Measurements from ENCODE around the gene TIMM10B. TPM values are rescaled to one million over a fixed set of nuclear protein-coding genes. Genes with fewer than 3 reads are reported as not detected.

Gene TIMM10B
- total and polyA plus RNA-seq, 2 of the 13 experiments (the other 11 are each of a cell fraction or from before 2014, with no cell fraction given), result 34.9 to 39.5 TPM

DNA sequence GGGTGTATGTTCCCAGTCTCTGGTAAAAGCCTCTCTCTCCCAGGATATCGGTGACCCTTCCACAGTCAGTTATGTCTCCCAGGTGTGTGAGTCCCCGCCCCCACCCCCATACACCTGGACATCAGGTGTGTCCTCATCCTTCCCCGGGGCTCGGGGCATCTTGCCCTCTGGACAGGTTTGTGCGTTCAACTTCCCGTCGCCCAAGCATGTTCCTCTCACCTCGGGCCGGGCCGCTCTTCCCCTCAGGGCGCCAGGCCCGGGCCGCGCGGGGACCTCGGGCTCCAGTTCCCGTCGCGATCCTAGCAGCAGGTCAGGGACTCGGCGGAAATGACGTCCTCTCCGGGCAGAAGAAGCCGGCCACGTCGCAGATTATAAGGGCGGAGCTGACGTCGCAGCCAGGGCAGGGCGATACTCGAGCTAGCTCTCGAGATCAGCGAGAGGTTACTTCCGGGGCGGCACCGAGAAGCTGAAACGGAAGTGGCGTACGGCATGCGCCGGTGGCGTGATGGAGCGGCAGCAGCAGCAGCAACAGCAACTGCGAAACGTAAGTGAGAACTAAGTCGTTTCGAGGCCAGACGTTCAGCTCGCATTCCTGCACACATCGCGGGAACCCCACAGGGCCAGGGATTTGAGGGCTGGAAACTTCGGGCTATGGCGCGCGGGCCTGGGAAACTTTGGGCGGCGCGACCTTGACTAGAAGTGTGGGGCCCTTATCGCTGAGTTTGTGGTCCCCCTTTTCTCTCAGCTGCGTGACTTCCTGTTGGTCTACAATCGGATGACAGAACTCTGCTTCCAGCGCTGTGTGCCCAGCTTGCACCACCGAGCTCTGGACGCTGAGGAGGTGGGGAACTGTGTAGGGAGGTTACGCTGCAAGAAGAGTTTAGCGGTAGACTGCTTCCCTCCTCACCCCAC, at the start of gene TIMM10B, which contains the start of gene ARFIP2 (continued):
- TF ChIP-seq NR2F2 (IDR thresholded peaks at IDR 0.05; ENCODE audit: borderline replicate concordance, low read depth) (no peak), SNAPC2 (CRISPR knock-in tag; IDR thresholded peaks at IDR 0.05) (no peak; the same call in 1 of the 2 replicates), TOE1 (CRISPR knock-in tag; IDR thresholded peaks at IDR 0.05) (no peak; the same call in 1 of the 2 replicates), ZNF547 (CRISPR knock-in tag; IDR thresholded peaks at IDR 0.05) (peak; percentile 61; the same call in 1 of the 2 replicates), HNRNPLL (IDR thresholded peaks at IDR 0.05; ENCODE audit: low read depth, low read length, poor library complexity, severe bottlenecking) (peak; percentile 99), SYNCRIP (IDR thresholded peaks at IDR 0.05; ENCODE audit: insufficient read depth, low read depth, low read length) (no peak), SPEN (CRISPR knock-in tag; IDR thresholded peaks at IDR 0.05; ENCODE audit: low read depth) (peak; percentile 91), ZNF326 (CRISPR knock-in tag; IDR thresholded peaks at IDR 0.05; ENCODE audit: borderline replicate concordance) (no peak)
- TF ChIP-seq, protein P1, sequence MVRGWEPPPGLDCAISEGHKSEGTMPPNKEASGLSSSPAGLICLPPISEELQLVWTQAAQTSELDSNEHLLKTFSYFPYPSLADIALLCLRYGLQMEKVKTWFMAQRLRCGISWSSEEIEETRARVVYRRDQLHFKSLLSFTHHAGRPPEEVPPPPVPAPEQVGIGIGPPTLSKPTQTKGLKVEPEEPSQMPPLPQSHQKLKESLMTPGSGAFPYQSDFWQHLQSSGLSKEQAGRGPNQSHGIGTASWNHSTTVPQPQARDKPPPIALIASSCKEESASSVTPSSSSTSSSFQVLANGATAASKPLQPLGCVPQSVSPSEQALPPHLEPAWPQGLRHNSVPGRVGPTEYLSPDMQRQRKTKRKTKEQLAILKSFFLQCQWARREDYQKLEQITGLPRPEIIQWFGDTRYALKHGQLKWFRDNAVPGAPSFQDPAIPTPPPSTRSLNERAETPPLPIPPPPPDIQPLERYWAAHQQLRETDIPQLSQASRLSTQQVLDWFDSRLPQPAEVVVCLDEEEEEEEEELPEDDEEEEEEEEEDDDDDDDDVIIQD (CRISPR knock-in tag; IDR thresholded peaks at IDR 0.05; ENCODE audit: low read depth), result no peak; the same call in 1 of the 2 replicates
- TF ChIP-seq, protein P2, sequence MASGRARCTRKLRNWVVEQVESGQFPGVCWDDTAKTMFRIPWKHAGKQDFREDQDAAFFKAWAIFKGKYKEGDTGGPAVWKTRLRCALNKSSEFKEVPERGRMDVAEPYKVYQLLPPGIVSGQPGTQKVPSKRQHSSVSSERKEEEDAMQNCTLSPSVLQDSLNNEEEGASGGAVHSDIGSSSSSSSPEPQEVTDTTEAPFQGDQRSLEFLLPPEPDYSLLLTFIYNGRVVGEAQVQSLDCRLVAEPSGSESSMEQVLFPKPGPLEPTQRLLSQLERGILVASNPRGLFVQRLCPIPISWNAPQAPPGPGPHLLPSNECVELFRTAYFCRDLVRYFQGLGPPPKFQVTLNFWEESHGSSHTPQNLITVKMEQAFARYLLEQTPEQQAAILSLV (CRISPR knock-in tag; IDR thresholded peaks at IDR 0.05; ENCODE audit: borderline replicate concordance), result peak; percentile 79; the same call in 1 of the 2 replicates
- TF ChIP-seq, protein P3, sequence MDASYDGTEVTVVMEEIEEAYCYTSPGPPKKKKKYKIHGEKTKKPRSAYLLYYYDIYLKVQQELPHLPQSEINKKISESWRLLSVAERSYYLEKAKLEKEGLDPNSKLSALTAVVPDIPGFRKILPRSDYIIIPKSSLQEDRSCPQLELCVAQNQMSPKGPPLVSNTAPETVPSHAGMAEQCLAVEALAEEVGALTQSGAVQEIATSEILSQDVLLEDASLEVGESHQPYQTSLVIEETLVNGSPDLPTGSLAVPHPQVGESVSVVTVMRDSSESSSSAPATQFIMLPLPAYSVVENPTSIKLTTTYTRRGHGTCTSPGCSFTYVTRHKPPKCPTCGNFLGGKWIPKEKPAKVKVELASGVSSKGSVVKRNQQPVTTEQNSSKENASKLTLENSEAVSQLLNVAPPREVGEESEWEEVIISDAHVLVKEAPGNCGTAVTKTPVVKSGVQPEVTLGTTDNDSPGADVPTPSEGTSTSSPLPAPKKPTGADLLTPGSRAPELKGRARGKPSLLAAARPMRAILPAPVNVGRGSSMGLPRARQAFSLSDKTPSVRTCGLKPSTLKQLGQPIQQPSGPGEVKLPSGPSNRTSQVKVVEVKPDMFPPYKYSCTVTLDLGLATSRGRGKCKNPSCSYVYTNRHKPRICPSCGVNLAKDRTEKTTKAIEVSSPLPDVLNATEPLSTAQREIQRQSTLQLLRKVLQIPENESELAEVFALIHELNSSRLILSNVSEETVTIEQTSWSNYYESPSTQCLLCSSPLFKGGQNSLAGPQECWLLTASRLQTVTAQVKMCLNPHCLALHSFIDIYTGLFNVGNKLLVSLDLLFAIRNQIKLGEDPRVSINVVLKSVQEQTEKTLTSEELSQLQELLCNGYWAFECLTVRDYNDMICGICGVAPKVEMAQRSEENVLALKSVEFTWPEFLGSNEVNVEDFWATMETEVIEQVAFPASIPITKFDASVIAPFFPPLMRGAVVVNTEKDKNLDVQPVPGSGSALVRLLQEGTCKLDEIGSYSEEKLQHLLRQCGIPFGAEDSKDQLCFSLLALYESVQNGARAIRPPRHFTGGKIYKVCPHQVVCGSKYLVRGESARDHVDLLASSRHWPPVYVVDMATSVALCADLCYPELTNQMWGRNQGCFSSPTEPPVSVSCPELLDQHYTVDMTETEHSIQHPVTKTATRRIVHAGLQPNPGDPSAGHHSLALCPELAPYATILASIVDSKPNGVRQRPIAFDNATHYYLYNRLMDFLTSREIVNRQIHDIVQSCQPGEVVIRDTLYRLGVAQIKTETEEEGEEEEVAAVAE (CRISPR knock-in tag; IDR thresholded peaks at IDR 0.05; ENCODE audit: borderline replicate concordance), result no peak; the same call in 1 of the 2 replicates
- TF ChIP-seq, protein P4, sequence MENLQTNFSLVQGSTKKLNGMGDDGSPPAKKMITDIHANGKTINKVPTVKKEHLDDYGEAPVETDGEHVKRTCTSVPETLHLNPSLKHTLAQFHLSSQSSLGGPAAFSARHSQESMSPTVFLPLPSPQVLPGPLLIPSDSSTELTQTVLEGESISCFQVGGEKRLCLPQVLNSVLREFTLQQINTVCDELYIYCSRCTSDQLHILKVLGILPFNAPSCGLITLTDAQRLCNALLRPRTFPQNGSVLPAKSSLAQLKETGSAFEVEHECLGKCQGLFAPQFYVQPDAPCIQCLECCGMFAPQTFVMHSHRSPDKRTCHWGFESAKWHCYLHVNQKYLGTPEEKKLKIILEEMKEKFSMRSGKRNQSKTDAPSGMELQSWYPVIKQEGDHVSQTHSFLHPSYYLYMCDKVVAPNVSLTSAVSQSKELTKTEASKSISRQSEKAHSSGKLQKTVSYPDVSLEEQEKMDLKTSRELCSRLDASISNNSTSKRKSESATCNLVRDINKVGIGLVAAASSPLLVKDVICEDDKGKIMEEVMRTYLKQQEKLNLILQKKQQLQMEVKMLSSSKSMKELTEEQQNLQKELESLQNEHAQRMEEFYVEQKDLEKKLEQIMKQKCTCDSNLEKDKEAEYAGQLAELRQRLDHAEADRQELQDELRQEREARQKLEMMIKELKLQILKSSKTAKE (CRISPR knock-in tag; IDR thresholded peaks at IDR 0.05; ENCODE audit: borderline replicate concordance), result no peak
- TF ChIP-seq, protein P5, sequence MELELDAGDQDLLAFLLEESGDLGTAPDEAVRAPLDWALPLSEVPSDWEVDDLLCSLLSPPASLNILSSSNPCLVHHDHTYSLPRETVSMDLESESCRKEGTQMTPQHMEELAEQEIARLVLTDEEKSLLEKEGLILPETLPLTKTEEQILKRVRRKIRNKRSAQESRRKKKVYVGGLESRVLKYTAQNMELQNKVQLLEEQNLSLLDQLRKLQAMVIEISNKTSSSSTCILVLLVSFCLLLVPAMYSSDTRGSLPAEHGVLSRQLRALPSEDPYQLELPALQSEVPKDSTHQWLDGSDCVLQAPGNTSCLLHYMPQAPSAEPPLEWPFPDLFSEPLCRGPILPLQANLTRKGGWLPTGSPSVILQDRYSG (CRISPR knock-in tag; IDR thresholded peaks at IDR 0.05), result no peak
- TF ChIP-seq, protein P6, sequence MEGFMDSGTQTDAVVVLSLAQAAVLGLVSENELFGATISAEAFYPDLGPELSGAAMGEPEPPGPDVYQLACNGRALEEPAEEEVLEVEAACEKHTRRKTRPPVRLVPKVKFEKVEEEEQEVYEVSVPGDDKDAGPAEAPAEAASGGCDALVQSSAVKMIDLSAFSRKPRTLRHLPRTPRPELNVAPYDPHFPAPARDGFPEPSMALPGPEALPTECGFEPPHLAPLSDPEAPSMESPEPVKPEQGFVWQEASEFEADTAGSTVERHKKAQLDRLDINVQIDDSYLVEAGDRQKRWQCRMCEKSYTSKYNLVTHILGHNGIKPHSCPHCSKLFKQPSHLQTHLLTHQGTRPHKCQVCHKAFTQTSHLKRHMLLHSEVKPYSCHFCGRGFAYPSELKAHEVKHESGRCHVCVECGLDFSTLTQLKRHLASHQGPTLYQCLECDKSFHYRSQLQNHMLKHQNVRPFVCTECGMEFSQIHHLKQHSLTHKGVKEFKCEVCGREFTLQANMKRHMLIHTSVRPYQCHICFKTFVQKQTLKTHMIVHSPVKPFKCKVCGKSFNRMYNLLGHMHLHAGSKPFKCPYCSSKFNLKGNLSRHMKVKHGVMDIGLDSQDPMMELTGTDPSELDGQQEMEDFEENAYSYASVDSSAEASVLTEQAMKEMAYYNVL (CRISPR knock-in tag; IDR thresholded peaks at IDR 0.05; ENCODE audit: borderline replicate concordance), result 0 out of 2 replicates have a peak, but pooled peaks have one; percentile 35
